ENCODE measurements around the gene GMEB2.

DNA sequence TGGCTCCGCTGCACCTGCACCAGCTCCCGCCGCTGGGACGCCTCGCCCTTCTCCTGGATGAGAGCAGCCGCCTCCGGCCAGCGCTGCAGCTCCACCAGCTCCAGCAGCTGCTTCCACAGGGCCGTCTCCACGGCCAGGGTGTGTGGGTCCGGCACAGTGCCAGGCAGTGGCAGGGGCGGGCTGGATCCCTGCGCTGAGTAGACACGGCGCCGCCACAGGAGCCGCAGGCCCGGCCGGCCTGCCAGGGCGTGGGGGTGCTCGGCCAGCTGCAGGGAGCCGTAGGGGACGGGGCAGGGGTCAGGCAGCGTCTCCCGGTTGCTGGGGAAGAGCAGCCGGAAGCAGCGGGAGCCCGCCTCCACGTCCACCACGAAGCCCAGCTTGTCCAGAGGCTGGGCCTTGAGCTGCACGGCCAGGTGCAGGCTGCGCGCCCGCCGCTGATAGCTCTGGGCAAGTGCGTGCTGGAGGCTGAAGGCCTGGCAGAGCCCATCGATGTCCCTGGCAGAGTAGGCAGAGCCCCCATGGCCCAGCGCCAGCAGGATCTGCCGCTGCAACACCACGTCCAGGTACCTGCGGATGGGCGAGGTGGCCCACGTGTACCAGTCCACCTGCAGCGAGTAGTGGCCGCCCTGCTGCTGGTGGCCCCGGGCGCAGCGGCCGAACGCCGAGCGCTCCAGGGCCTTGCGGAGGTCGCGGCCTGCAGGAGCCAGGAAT is 63.5 kb downstream of the GMEB2 start:
- TF ChIP-seq, protein P1, sequence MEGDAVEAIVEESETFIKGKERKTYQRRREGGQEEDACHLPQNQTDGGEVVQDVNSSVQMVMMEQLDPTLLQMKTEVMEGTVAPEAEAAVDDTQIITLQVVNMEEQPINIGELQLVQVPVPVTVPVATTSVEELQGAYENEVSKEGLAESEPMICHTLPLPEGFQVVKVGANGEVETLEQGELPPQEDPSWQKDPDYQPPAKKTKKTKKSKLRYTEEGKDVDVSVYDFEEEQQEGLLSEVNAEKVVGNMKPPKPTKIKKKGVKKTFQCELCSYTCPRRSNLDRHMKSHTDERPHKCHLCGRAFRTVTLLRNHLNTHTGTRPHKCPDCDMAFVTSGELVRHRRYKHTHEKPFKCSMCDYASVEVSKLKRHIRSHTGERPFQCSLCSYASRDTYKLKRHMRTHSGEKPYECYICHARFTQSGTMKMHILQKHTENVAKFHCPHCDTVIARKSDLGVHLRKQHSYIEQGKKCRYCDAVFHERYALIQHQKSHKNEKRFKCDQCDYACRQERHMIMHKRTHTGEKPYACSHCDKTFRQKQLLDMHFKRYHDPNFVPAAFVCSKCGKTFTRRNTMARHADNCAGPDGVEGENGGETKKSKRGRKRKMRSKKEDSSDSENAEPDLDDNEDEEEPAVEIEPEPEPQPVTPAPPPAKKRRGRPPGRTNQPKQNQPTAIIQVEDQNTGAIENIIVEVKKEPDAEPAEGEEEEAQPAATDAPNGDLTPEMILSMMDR (IDR thresholded peaks at IDR 0.05; ENCODE audit: low read depth, low read length) = no peak
- TF ChIP-seq POLR2A (IDR thresholded peaks at IDR 0.05; ENCODE audit: extremely low read depth, insufficient read length) (no peak), MAX (IDR thresholded peaks at IDR 0.05; ENCODE audit: low read depth, low read length) (no peak)
